ENCODE measurements around the gene RUBCN. TPM values are rescaled to one million over a fixed set of nuclear protein-coding genes. Genes with fewer than 3 reads are reported as not detected.

Gene RUBCN
- total RNA-seq, 1 donor from 2014 or later: 29.0 TPM

DNA sequence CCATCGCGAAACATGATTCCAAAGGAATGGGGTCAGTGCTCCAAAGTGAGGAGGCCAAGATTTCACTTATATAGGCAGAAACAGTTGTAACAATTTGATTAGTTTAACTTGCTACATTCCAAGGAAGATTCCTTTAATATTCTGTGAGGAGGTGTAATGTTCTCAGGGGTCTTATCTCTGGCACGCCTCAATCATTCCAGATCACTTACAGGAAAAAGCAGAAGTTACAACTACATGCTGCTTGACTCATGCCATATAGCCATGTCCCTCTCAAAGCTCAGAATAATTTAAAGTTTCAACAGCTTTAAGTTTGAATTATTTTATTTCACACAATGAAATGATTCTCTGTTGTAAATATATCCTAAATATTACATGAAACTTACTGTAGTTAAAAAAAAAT lies 9.5 kb upstream of the RUBCN start:
- Mint-ChIP-seq H3K4me3 (ENCODE audit: low read depth) (no peak overlapping the region), H3K36me3 (ENCODE audit: insufficient read depth) (no peaks in the 10 kb centered on the region), H3K27ac (no peak overlapping the region), H3K4me1 (ENCODE audit: low read depth) (peaks cover 8% of the 10 kb centered on the region), H3K9me3 (ENCODE audit: low read depth) (no peaks in the 10 kb centered on the region), H3K27me3 (peaks cover 6% of the 10 kb centered on the region)
- TF ChIP-seq, protein P1, sequence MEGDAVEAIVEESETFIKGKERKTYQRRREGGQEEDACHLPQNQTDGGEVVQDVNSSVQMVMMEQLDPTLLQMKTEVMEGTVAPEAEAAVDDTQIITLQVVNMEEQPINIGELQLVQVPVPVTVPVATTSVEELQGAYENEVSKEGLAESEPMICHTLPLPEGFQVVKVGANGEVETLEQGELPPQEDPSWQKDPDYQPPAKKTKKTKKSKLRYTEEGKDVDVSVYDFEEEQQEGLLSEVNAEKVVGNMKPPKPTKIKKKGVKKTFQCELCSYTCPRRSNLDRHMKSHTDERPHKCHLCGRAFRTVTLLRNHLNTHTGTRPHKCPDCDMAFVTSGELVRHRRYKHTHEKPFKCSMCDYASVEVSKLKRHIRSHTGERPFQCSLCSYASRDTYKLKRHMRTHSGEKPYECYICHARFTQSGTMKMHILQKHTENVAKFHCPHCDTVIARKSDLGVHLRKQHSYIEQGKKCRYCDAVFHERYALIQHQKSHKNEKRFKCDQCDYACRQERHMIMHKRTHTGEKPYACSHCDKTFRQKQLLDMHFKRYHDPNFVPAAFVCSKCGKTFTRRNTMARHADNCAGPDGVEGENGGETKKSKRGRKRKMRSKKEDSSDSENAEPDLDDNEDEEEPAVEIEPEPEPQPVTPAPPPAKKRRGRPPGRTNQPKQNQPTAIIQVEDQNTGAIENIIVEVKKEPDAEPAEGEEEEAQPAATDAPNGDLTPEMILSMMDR (IDR thresholded peaks at IDR 0.05; ENCODE audit: unreplicated experiment): no peak
- DNase-seq (ENCODE audit: low spot score, unreplicated experiment): no peak

DNA sequence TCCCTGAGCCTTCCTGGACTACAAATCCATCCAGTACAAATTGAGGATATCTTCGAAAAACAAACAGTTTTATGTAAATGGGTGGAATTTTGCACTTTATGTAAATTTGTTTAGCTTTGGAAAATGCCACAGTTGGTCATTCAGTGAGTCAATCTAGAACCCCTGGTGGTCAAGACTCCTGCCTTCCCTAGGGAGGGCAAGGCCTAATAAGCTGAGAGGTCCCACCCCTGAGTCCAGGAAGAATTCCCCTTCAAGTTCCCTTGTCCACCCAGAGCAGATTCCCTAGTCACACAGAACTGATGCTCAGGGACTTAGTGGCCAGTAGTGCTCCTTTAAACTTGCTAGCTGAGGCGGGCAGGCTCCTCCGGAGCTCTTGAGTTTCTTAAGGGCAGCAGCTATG lies 6.1 kb upstream of the RUBCN start:
- H3K27ac Mint-ChIP-seq: no peak overlapping the region
- peaks cover 2% of the 10 kb centered on the region for H3K27me3 Mint-ChIP-seq
- DNase-seq (ENCODE audit: low spot score, unreplicated experiment): no peak
- no peaks in the 10 kb centered on the region for H3K36me3 Mint-ChIP-seq (ENCODE audit: insufficient read depth)
- TF ChIP-seq, protein P1 (IDR thresholded peaks at IDR 0.05; ENCODE audit: unreplicated experiment): no peak
- H3K9me3 Mint-ChIP-seq (ENCODE audit: low read depth): no peaks in the 10 kb centered on the region
- no peak overlapping the region for H3K4me3 Mint-ChIP-seq (ENCODE audit: low read depth)
- H3K4me1 Mint-ChIP-seq (ENCODE audit: low read depth): no peaks in the 10 kb centered on the region

DNA sequence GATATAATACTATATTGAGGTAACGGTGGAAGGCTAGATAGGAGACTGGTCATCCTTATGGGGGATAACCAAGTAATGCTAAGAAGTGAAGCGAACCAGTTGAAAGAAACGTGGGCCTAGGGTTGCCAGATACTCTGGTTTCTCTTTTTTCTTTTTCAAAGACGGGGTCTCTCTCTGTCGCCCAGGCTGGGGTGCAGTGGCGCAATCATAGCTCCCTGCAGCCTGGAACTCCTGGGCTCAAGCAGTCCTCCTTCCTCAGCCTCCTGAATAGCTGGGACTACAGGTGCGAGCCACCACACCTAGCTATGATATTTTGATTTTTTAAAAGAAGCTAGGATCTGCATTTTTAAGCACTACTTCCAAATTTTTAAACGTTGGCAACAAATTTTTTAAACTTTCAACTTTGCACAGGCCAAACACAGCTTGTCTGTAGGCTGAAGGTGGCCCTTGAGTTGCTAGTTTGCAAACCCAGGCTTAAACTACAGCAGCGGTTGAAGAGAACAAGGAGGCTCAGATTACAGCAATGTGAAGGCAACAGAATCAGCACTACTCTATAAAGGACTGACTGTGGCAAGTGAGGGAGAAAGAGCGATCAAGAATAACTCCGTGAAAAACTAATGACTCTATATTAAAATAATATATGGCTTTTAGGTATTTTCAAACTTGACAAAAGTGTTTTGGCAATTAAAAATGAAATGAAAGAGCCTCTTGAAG lies 1.2 kb upstream of the RUBCN start:
- Mint-ChIP-seq H3K9me3 (ENCODE audit: low read depth) (no peaks in the 10 kb centered on the region), H3K4me3 (ENCODE audit: low read depth) (peak overlapping the region; percentile 87), H3K36me3 (ENCODE audit: insufficient read depth) (no peaks in the 10 kb centered on the region), H3K27me3 (no peaks in the 10 kb centered on the region), H3K4me1 (ENCODE audit: low read depth) (peaks cover 11% of the 10 kb centered on the region), H3K27ac (no peak overlapping the region)
- TF ChIP-seq, protein P1 (IDR thresholded peaks at IDR 0.05; ENCODE audit: unreplicated experiment): no peak
- no peak for DNase-seq (ENCODE audit: low spot score, unreplicated experiment)

DNA sequence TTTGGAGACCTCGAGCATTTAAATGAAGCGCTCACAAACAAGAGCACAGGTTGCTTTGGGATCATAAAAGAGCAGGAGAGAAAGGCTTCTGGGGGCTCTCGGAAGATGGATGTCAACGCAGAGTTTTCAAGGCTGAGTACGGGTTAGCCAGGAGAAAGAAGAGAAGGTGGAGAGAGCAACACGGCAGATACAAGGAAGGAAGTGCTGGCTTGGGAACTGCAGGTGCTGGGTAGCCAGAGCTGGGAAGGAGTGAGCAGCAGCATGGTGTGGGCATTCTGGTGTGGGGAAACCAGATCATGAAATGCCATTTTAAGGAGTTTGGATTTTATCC lies 580 bp upstream of the RUBCN start:
- Mint-ChIP-seq H3K4me3 (ENCODE audit: low read depth) (peak overlapping the region; percentile 87), H3K4me1 (ENCODE audit: low read depth) (peaks cover 11% of the 10 kb centered on the region), H3K9me3 (ENCODE audit: low read depth) (no peaks in the 10 kb centered on the region), H3K27me3 (no peaks in the 10 kb centered on the region), H3K27ac (peak overlapping the region; percentile 94), H3K36me3 (ENCODE audit: insufficient read depth) (no peaks in the 10 kb centered on the region)
- DNase-seq (ENCODE audit: low spot score, unreplicated experiment): no peak
- TF ChIP-seq, protein P1 (IDR thresholded peaks at IDR 0.05; ENCODE audit: unreplicated experiment): no peak

DNA sequence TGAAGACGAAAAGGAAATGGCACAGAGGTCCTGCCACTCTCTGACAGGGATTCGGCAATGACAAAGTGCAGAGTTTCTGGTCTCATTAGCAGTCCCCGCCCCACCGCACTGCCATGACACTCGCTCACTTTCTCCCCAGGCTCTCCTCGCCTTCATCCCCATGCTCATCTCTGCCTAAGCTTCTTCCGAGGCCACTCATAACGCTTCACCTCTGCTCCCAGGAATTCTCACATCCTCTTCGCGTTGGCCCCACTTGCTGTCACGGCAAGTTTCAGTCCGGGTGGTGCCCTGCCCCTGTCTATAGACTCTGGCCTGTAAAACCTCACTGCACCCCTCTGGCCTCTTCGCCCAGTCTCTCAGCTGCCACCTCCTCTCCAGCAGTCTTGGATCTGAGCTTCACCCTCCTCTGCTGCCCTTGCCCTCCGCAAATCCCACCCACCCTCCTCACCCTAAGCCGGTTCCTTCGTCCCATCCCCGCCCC lies 654 bp downstream of the RUBCN start:
- TF ChIP-seq, protein P1 (IDR thresholded peaks at IDR 0.05; ENCODE audit: unreplicated experiment): no peak

More for the DNA sequence above, 654 bp downstream of the RUBCN start:
- Mint-ChIP-seq H3K27ac (peak overlapping the region; percentile 93), H3K9me3 (ENCODE audit: low read depth) (no peaks in the 10 kb centered on the region), H3K27me3 (no peaks in the 10 kb centered on the region), H3K4me1 (ENCODE audit: low read depth) (peaks cover 11% of the 10 kb centered on the region), H3K36me3 (ENCODE audit: insufficient read depth) (no peaks in the 10 kb centered on the region), H3K4me3 (ENCODE audit: low read depth) (peak overlapping the region; percentile 87)
- DNase-seq (ENCODE audit: low spot score, unreplicated experiment): no peak
